GM21447 (cell line): ENCODE results near the gene BFSP2.

Experiments used
- ATAC-seq: cut with Tn5 transposase; IDR thresholded peaks from one replicate; pipeline ENCODE4 v1.9.1; 2021; ENCODE audit not compliant: unreplicated experiment

The BFSP2 gene

DNA sequence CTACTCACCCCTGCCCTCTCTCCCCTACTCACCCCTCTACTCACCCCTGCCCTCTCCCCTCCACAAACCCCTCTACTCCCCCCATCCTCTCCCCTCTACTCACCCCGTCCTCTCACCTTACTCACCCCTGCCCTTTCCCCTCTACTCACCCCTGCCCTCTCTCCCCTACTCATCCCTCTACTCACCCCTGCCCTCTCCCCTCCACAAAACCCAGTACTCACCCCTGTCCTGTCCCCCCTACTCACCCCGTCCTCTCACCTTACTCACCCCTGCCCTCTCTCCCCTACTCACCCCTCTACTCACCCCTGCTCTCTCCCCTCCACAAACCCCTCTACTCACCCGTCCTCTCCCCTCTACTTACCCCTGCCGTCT lies 14.2 kb downstream of the BFSP2 start:
- no peak for ATAC-seq

DNA sequence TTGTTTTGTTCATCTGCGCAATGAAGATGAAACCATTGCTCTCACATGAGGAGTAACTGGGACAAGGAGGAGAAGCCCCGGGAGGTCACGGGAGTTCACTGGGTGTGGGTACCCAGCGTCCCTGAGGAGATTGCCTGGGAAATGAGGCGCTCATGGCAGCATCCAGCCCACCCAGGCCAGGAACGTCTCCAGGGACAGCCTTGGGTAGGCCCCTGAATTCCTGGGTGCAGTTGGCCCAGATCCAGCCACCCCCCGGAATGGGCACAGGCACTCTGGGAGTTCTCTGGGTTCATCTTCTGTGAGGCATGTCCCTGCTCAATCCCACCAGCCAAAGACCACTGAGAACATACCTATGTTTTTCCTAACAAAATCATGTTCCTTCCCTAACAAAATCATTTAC lies 18.5 kb downstream of the BFSP2 start:
- no peak for ATAC-seq

GRCh38 chr3:133419151-133419909 lies 19.5 kb downstream of the BFSP2 start:
- ATAC-seq: no peak

- ATAC-seq: peak; percentile 43
Observed at GRCh38 chr3:133424937-133425869, 25.3 kb downstream of the BFSP2 start.

DNA sequence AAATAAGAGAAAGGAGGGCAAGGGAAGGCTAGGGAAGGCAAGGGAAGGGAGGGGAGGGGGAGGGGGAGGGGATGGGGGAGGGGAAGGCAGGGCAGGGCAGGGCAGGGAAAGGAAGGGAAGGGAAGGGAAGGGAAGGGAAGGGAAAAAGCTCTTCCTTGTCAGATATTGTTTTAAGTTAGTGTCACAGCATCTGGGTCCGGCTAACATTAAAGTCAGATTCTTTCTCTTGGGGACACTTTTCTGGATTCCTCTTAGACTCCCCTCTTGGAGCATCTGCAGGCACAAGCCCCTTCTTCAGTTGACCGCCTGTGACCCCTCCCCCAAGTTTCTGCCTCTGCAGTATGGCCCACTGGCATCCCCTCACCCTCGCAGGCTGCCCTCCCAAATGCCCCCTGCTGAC lies 26.0 kb downstream of the BFSP2 start:
- ATAC-seq: no peak

GRCh38 chr3:133426721-133427120 lies 26.9 kb downstream of the BFSP2 start:
- no peak for ATAC-seq

DNA sequence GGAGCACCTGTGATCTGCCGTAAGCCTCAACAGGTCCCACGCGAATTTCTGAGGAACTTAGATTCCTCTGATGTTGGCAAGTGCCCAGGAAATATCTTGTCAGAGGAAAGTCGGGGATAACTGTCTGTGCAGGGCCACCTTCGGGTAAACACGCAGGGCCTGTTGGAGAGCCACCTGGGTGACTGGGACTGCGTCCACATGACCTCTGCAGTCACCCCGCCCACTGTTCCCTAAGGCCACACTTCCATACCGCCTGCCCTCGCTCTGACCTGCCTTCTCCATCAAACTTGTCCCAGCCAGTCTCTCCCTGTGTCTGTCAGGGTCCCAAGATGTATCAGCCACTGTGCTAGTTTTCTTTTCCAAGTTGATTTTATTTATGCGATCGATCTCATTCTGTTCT lies 28.7 kb downstream of the BFSP2 start:
- no peak for ATAC-seq

GRCh38 chr3:133429063-133429462 lies 29.2 kb downstream of the BFSP2 start:
- no peak for ATAC-seq

- no peak for ATAC-seq
Observed at GRCh38 chr3:133439563-133439962, 39.7 kb downstream of the BFSP2 start.

DNA sequence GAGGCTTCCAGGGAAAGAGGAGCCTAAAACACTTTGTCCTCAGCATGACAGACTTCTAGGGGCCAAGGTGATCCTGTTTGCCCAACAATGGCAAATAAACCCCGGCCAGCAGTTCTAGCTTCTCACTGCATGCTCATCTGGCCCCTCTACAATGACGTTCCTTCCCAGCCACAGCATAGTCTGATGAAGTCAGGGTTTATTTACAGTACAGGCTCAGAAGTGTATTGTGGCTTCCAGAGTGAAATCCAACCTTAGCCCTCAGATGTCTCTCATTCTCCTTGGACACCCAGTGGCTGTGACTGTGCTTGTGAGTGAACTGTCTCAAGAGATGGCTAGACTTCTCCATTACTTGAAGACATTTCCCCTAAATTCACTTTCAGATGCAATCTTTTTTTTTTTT lies 40.8 kb downstream of the BFSP2 start:
- ATAC-seq: no peak

GRCh38 chr3:133441867-133442270 lies 42.0 kb downstream of the BFSP2 start:
- ATAC-seq: peak; percentile 69

- no peak for ATAC-seq
Observed at GRCh38 chr3:133442518-133442917, 42.7 kb downstream of the BFSP2 start.

DNA sequence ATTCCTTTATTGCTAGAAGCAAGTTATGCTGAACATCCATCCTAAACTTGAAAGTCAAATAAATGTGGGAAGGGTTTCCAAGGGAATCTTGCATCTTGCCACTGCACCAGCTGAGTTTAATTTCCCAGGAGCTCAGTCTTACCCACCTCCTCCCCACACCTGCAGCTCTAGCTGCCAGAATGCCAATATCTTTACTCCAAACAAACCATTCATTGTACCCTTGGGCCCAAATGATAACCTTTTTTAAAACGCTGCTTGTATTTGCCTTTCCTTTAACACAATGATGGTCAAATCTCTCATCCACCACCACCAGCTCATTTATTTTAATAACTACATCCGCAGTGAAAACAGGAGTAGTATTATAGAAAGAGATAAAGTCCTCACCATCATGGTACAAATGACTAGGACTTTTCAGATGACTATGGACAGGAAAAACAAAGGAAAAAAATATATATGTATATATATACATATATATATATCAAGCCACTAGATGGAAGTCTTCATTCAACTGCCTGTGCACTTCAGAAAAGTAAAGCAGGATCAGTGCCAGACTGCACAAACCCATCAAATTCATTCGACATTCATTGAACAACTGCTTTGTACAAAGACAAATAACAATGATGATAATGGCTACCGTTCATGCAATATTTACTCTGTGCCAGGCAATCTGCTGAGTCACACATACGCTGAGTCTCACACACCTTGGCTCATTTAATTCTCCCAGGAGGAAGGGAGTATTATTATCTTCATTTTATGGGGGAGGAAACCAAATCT lies 44.0 kb downstream of the BFSP2 start:
- no peak for ATAC-seq

DNA sequence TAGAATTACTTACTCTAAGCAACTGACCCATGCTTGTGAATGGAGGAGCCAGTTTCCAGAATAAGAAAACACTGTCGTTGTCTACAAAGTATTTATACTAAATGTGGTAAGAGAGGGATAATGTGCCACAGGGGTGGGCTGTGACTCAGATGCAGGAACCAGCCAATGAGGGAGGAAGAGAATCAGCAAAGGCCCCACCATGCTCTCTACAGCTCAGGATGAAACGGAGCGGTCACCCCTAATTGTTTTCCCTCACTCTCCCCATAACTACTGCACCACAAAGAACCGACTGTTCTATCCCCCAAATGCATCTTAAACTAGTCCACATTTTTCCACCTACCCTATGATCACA lies 44.5 kb downstream of the BFSP2 start:
- no peak for ATAC-seq

DNA sequence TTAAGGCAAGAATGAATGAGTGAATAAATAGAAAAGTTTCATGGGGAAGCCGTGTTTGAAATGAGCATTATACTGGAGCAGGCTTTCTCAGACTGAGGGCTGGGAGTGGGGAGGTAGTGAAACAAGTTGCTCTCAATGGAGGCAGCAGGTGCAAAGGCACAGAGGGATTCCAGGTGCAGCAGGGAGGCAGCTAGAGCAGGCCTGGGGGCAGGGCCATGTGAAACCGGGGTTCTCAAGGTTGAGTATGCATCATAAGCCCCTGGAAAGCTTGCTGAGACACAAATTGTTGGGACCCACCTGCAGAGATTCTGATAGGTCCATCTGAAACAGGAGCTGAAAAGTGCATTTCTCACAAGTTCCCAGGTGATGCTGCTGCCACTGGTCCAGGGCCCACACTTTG lies 45.3 kb downstream of the BFSP2 start:
- no peak for ATAC-seq

GRCh38 chr3:133447750-133448477 lies 48.1 kb downstream of the BFSP2 start:
- ATAC-seq: peak; percentile 34

GRCh38 chr3:133448478-133449122 lies 48.7 kb downstream of the BFSP2 start:
- ATAC-seq: peak; percentile 91

DNA sequence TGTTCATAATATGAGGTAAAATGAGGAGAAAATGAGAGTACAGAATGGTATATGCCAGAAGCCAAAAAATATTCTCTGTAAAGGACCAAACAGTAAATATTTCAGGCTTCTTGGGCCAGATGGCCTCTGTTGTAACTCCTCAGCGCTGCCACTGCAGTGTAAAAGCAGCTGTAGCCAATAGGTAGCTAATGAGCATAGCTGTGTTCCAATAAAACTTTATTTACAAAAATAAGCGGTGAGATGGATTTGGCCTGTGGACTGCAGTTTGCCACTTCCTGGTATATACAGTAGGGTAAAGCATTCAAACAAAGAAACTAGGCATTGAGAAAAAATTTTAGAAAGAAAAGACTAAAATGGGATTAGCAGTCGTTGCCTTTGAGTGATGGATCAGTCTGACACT lies 51.5 kb downstream of the BFSP2 start:
- no peak for ATAC-seq

DNA sequence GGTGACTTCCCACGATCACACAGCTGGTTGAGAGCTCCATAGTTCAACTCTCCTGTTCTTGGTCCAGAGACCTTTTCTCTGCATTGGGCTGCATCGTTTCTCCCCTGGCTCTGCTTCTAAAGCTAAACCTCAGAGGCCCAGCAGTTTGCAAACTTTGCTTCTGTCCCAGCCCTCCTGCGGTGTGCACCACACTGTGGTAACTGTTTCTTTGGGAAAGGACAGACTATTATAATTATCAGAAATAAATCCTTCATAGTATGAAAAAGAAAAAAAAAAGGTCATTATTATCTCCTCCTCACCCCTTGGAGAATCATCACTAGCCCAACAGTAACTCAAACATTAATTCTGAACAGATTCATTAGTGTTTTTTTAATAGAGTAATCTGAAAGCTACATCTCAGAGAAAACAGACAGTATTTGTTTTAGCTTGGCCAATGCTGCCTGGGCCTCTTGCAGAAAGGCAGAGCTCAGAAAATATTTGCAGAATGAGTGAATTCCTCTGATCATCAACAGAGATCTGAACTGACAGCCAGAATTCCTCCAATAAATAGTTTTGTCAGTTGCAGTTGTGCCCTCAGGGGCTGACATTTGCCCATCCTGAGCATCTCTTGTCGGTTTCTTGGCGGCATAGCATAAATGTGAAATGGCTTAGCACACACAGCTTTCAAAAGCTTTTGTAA lies 52.9 kb downstream of the BFSP2 start:
- ATAC-seq: no peak

GRCh38 chr3:133453383-133453782 lies 53.5 kb downstream of the BFSP2 start:
- ATAC-seq: no peak
